ENCODE data around the gene CCDC188.

The CCDC188 gene

GRCh38 chr22:20181194-20181883 is 30.5 kb upstream of the CCDC188 start:
- no peak for TF ChIP-seq CTCF (IDR thresholded peaks at IDR 0.05; ENCODE audit: control extremely low read depth, extremely low read depth, low read depth, missing control alignments)
- ChIA-PET CTCF (no interaction called here), POLR2A (no interaction called here)
- DNase-seq (ENCODE audit: extremely low spot score): no peak

DNA sequence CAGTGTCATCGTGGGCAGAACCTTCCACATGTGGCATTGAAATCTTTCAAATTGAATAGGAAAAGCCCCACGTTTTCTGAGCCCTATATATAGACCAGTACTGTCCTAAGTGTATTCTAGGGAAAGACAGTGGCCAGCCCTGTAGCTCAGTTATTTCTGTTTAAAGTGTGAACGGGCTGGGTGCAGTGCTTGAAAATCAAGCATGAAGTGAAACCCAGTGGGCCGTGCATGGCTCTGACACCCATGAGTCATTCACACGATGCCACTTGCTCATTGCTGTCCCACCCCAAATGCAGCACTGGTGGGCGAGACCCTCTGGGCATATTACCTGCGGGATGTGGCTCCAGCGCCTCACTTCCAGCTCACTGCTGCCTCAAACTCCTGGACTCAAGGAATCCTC is 29.8 kb upstream of the CCDC188 start:
- POLR2A ChIA-PET: no interaction called here
- DNase-seq (ENCODE audit: extremely low spot score): no peak
- CTCF ChIA-PET: no interaction called here
- TF ChIP-seq CTCF (IDR thresholded peaks at IDR 0.05; ENCODE audit: control extremely low read depth, extremely low read depth, low read depth, missing control alignments): no peak

- DNase-seq (ENCODE audit: extremely low spot score): no peak
- POLR2A ChIA-PET: no interaction called here
- CTCF ChIA-PET: no interaction called here
- no peak for TF ChIP-seq CTCF (IDR thresholded peaks at IDR 0.05; ENCODE audit: control extremely low read depth, extremely low read depth, low read depth, missing control alignments)
Observed at GRCh38 chr22:20180245-20180630, 29.4 kb upstream of the CCDC188 start.

DNA sequence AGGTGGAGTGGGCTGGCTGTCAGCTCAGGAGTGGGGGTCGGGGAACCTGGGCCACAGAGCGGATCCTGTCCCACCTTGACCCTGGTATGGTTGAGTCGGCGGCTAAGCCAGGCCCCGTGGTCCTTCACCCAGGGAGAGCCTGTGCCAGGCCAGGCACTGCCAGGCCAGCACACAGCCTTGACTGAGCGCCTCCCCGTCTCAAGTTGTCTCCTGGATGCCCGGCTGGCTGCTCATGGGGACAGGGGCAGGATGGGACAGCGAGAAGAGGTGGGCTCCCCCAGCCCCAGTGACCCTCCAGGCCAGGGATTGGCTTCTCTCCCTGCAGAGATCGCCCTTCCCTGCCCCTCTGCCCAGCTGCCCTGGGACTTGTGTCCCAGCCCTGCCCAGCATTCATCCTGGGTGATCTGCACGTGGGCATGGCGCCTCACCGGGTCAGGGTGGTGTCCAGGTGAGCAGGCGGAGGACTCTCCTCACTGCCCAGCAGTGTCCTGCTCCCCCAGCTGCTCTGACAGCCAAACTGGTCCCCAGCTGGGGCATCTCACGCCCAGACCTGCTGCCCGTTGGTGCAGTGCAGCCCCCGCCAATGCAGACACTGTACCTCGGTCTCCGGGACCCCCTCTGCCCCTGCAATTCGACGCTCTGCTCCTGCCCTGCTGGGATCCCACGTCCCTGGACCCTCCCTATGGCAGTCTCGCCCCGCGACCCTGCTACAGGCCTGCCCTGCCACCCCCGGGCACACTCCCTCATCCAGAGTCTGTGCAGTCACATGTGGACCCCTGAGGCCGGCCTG is 28.8 kb upstream of the CCDC188 start:
- ChIA-PET POLR2A (no interaction called here), CTCF (no interaction called here)
- DNase-seq (ENCODE audit: extremely low spot score): no peak
- TF ChIP-seq CTCF (IDR thresholded peaks at IDR 0.05; ENCODE audit: control extremely low read depth, extremely low read depth, low read depth, missing control alignments): no peak

GRCh38 chr22:20178915-20179227 is 28.0 kb upstream of the CCDC188 start:
- CTCF ChIA-PET: no interaction called here
- no peak for DNase-seq (ENCODE audit: extremely low spot score)
- TF ChIP-seq CTCF (IDR thresholded peaks at IDR 0.05; ENCODE audit: control extremely low read depth, extremely low read depth, low read depth, missing control alignments): no peak
- POLR2A ChIA-PET: no interaction called here

- TF ChIP-seq CTCF (IDR thresholded peaks at IDR 0.05; ENCODE audit: control extremely low read depth, extremely low read depth, low read depth, missing control alignments): no peak
- ChIA-PET POLR2A (no interaction called here), CTCF (no interaction called here)
- no peak for DNase-seq (ENCODE audit: extremely low spot score)
Observed at GRCh38 chr22:20178075-20178914, 27.4 kb upstream of the CCDC188 start.
